SK-N-SH (cell line): Measurements from ENCODE around the gene WDR48. TPM values are rescaled to one million over a fixed set of nuclear protein-coding genes. Genes with fewer than 3 reads are reported as not detected.

Source experiments
- CTCF ChIA-PET: fragments of 300-600, 350-600 bp; formaldehyde crosslinking; extraction: SDS; loops from one replicate; lab custom pipeline; 2021; lab: Yijun Ruan, JAX
- POLR2A ChIA-PET: fragments of 350-600 bp; sonication (Branson Sonifier 250); formaldehyde crosslinking; extraction: SDS; loops from one replicate; lab custom pipeline; 2020; ENCODE audit warnings: antibody characterized with exemption, inconsistent platforms; lab: Yijun Ruan, JAX
- DNase-seq: peaks from one replicate; pipeline ENCODE4 v3.0.0; 2012
- H2AFZ ChIP-seq: fragments of 200-600 bp; sonication (generic); 2 replicates; pipeline ENCODE4 v1.8.1; 2016; ENCODE audit warnings: antibody characterized with exemption, mild to moderate bottlenecking, low read depth
- H3F3A ChIP-seq: fragments of 200-600 bp; sonication (generic); replicated peaks from 2 replicates; pipeline ENCODE3; 2016; ENCODE audit warnings: antibody characterized with exemption, mild to moderate bottlenecking; ENCODE audit not compliant: insufficient read depth
- H3K27ac ChIP-seq, 2 experiments: fragments of 200-500 bp in 1 of 2; fragments of 200-600 bp in 1 of 2; sonication (Bioruptor generic) in 1 of 2; sonication (generic), shearing (Covaris generic) in 1 of 2; 2 replicates each; pipeline versions ENCODE4 v1.5.1 to v1.6.1; 2014 to 2016; ENCODE audit warnings: low read depth in 2 of 2, inconsistent platforms in 1 of 2, low read length in 1 of 2, mild to moderate bottlenecking in 1 of 2, mixed read lengths in 1 of 2
- H3K27me3 ChIP-seq: fragments of 200-600 bp; sonication (generic), shearing (Covaris generic); 2 replicates; pipeline ENCODE4 v1.6.1; 2016; ENCODE audit warnings: mixed run types; ENCODE audit not compliant: insufficient read depth
- H3K36me3 ChIP-seq, 2 experiments: fragments of 200-500 bp in 1 of 2; fragments of 200-600 bp in 1 of 2; sonication (Bioruptor generic) in 1 of 2; sonication (generic) in 1 of 2; replicated peaks in 1 of 2; 2 replicates each; pipeline versions ENCODE3 to v1.5.1; 2014 to 2016; ENCODE audit warnings: low read length in 1 of 2, mild to moderate bottlenecking in 1 of 2; ENCODE audit not compliant: insufficient read depth in 2 of 2, control insufficient read depth in 1 of 2
- H3K4me1 ChIP-seq, 2 experiments: fragments of 200-500 bp in 1 of 2; fragments of 200-600 bp in 1 of 2; sonication (Bioruptor generic) in 1 of 2; sonication (generic), shearing (Covaris generic) in 1 of 2; 2 replicates each; pipeline versions ENCODE4 v1.5.1 to v1.6.1; 2014 to 2016; ENCODE audit warnings: low read depth in 1 of 2, low read length in 1 of 2, mixed run types in 1 of 2; ENCODE audit not compliant: insufficient read depth in 2 of 2, control insufficient read depth in 1 of 2
- H3K4me2 ChIP-seq: fragments of 200-600 bp; sonication (generic), shearing (Covaris generic); 2 replicates; pipeline ENCODE4 v1.6.1; 2017; ENCODE audit warnings: mixed run types
- H3K4me3 ChIP-seq, 2 experiments: fragments of 200-500 bp in 1 of 2; fragments of 200-600 bp in 1 of 2; sonication (Bioruptor generic) in 1 of 2; sonication (generic), shearing (Covaris generic) in 1 of 2; 2 replicates each; pipeline versions ENCODE4 v1.5.1 to v1.8.1; 2014 to 2016; ENCODE audit warnings: low read depth in 2 of 2, inconsistent platforms in 1 of 2, low read length in 1 of 2, mild to moderate bottlenecking in 1 of 2, mixed read lengths in 1 of 2, moderate library complexity in 1 of 2
- H3K79me2 ChIP-seq: fragments of 200-600 bp; sonication (generic); 2 replicates; pipeline ENCODE4 v1.8.1; 2017; ENCODE audit warnings: mild to moderate bottlenecking; ENCODE audit not compliant: insufficient read depth
- H3K9ac ChIP-seq: fragments of 200-600 bp; sonication (generic); 2 replicates; pipeline ENCODE4 v1.6.1; 2017; ENCODE audit warnings: mixed run types
- H3K9me2 ChIP-seq: fragments of 200-600 bp; sonication (generic); 2 replicates; pipeline ENCODE4 v1.6.1; 2017; ENCODE audit warnings: mixed run types
- H3K9me3 ChIP-seq: fragments of 200-600 bp; sonication (generic); 2 replicates; pipeline ENCODE4 v1.6.1; 2017; ENCODE audit warnings: mixed run types, mild to moderate bottlenecking, moderate library complexity
- H4K20me1 ChIP-seq: fragments of 200-600 bp; sonication (generic); 2 replicates; pipeline ENCODE4 v1.6.1; 2017; ENCODE audit warnings: mild to moderate bottlenecking, mixed run types; ENCODE audit not compliant: insufficient read depth
- ELF1 ChIP-seq: IDR thresholded peaks from 2 replicates; pipeline ENCODE4 v1.4.0; 2012
- EZH2phosphoT487 ChIP-seq: fragments of 200-600 bp; sonication (generic); IDR thresholded peaks from 2 replicates; pipeline ENCODE4 v1.6.1; 2017; ENCODE audit warnings: low read depth, mixed run types, mild to moderate bottlenecking, antibody characterized with exemption, moderate library complexity, borderline replicate concordance
- FOSL2 ChIP-seq: IDR thresholded peaks from 2 replicates; pipeline ENCODE4 v1.4.0; 2012; ENCODE audit warnings: low read depth, mild to moderate bottlenecking, moderate library complexity, borderline replicate concordance
- FOXM1 ChIP-seq: IDR thresholded peaks from 2 replicates; pipeline ENCODE4 v1.4.0; 2012; ENCODE audit warnings: low read depth, mild to moderate bottlenecking
- MAX ChIP-seq: IDR thresholded peaks from 2 replicates; pipeline ENCODE4 v1.4.0; 2012; ENCODE audit warnings: low read depth
- MXI1 ChIP-seq: IDR thresholded peaks from 2 replicates; pipeline ENCODE4 v1.6.1; 2012; ENCODE audit warnings: mild to moderate bottlenecking, low read depth, low read length, improper control_type of control experiment
- NFIC ChIP-seq: IDR thresholded peaks from 2 replicates; pipeline ENCODE4 v1.4.0; 2012; ENCODE audit warnings: borderline replicate concordance
- NRF1 ChIP-seq: IDR thresholded peaks from 2 replicates; pipeline ENCODE4 v1.6.1; 2012; ENCODE audit warnings: low read depth, mild to moderate bottlenecking, low read length
- PBX3 ChIP-seq: IDR thresholded peaks from 2 replicates; pipeline ENCODE4; 2012
- RAD21 ChIP-seq: IDR thresholded peaks from 2 replicates; pipeline ENCODE4 v1.6.1; 2012; ENCODE audit warnings: mild to moderate bottlenecking, low read length
- REST ChIP-seq: IDR thresholded peaks from 2 replicates; pipeline ENCODE4 v1.6.1; 2012; ENCODE audit warnings: mild to moderate bottlenecking, low read depth, low read length, moderate library complexity
- RFX5 ChIP-seq: IDR thresholded peaks from 2 replicates; pipeline ENCODE4 v1.6.1; 2012; ENCODE audit warnings: mild to moderate bottlenecking, improper control_type of control experiment, low read length
- SIN3A ChIP-seq: IDR thresholded peaks from 2 replicates; pipeline ENCODE4 v1.6.1; 2012; ENCODE audit warnings: low read depth, mild to moderate bottlenecking, low read length, moderate library complexity, borderline replicate concordance
- SMC3 ChIP-seq: IDR thresholded peaks from 2 replicates; pipeline ENCODE4 v1.6.1; 2012; ENCODE audit warnings: low read depth, low read length, improper control_type of control experiment
- TCF12 ChIP-seq: IDR thresholded peaks from 2 replicates; pipeline ENCODE4 v1.4.0; 2012
- USF1 ChIP-seq: IDR thresholded peaks from 2 replicates; pipeline ENCODE4 v1.4.0; 2012; ENCODE audit warnings: low read depth, borderline replicate concordance
- ZBTB33 ChIP-seq: IDR thresholded peaks from 2 replicates; pipeline ENCODE4 v1.4.0; 2012; ENCODE audit warnings: low read depth, borderline replicate concordance
- WGBS: methylation state at CpG from one replicate; pipeline ENCODE4 v1.1.6; 2017; ENCODE audit warnings: low lambda C conversion rate; 5-methylcytosine and 5-hydroxymethylcytosine counted together
- polyA plus RNA-seq, 3 experiments: library from polyadenylated mRNA; depleted of rRNA; stranded (reverse); fragments of >200 nt; gene quantifications; 2 replicates each; pipeline ENCODE4 v1.2.3, GENCODE V29; 2012

WDR48 gene
- polyA plus RNA-seq, 1 of the 3 experiments (the other 2 are of a cell fraction): 12.1 TPM

GRCh38 chr3:39095778-39096177, 44.0 kb downstream of the WDR48 start:
- Histone ChIP-seq H2AFZ (no peak overlapping the region), H3K4me1 (no peaks in the 10 kb centered on the region; a peak in 1 of 4 replicates), H3K9me3 (no peaks in the 10 kb centered on the region), H3K9me2 (no peaks in the 10 kb centered on the region), H3K27me3 (no peaks in the 10 kb centered on the region), H3F3A (no peaks in the 10 kb centered on the region), H4K20me1 (peaks cover 3% of the 10 kb centered on the region), H3K4me2 (no peak overlapping the region), H3K4me3 (no peak overlapping the region), H3K36me3 (peaks cover 53 to 88% of the 10 kb centered on the region in 2 experiments), H3K9ac (no peak overlapping the region), H3K79me2 (peaks cover 2% of the 10 kb centered on the region; the same call in 1 of the 2 replicates), H3K27ac (no peak overlapping the region)
- ChIA-PET CTCF (interaction anchor here (1.5 kb wide), 2 partner anchors 192 to 196 kb away, joined by 4 to 7 read pairs; no protein-coding TSS in a partner anchor), POLR2A (no interaction called here)
- TF ChIP-seq TCF12: no peak
- TF ChIP-seq FOSL2: no peak
- no peak for TF ChIP-seq MXI1
- TF ChIP-seq USF1: no peak
- no peak for TF ChIP-seq RFX5
- no peak for TF ChIP-seq SIN3A
- TF ChIP-seq NRF1: no peak
- TF ChIP-seq RAD21: no peak
- no peak for TF ChIP-seq ELF1
- TF ChIP-seq NFIC: no peak
- no peak for TF ChIP-seq REST
- no peak for TF ChIP-seq EZH2phosphoT487
- no peak for TF ChIP-seq MAX
- no peak for TF ChIP-seq PBX3
- no peak for TF ChIP-seq ZBTB33
- no peak for TF ChIP-seq SMC3
- no peak for TF ChIP-seq FOXM1
- no peak for DNase-seq
- 77% methylated on average over 3 of the region's 3 CpGs for WGBS
